Astrocyte (in vitro differentiated cells and primary cell): ENCODE results near the gene HAPLN1. TPM values are rescaled to one million over a fixed set of nuclear protein-coding genes. Genes with fewer than 3 reads are reported as not detected.

Source experiments
- DNase-seq: peaks from one replicate; pipeline ENCODE4 v3.0.0-alpha.2; 2010; ENCODE audit warnings: low read depth
- FAIRE-seq: peaks from 2 replicates; lab custom pipeline; 2011; peaks lifted over from hg19 to GRCh38; lab: Jason Lieb, UNC
- H2AFZ ChIP-seq: 2 replicates; pipeline ENCODE4 v1.6.0; 2012; ENCODE audit warnings: low read depth, low read length, inconsistent platforms
- H3K27ac ChIP-seq: 2 replicates; pipeline ENCODE4 v1.5.1; 2011; ENCODE audit warnings: low read depth, low read length, inconsistent platforms
- H3K27me3 ChIP-seq: 2 replicates; pipeline ENCODE4 v1.6.0; 2011; ENCODE audit warnings: low read length, inconsistent platforms; ENCODE audit not compliant: insufficient read depth
- H3K36me3 ChIP-seq: 2 replicates; pipeline ENCODE4 v1.5.1; 2011; ENCODE audit warnings: low read length, inconsistent platforms; ENCODE audit not compliant: insufficient read depth
- H3K4me1 ChIP-seq: 2 replicates; pipeline ENCODE4 v1.5.1; 2011; ENCODE audit warnings: low read length, inconsistent platforms; ENCODE audit not compliant: insufficient read depth
- H3K4me2 ChIP-seq: 2 replicates; pipeline ENCODE4 v1.6.0; 2012; ENCODE audit warnings: low read length, inconsistent platforms
- H3K4me3 ChIP-seq: 2 replicates; pipeline ENCODE4 v1.5.1; 2011; ENCODE audit warnings: low read depth, mild to moderate bottlenecking, low read length, inconsistent platforms; ENCODE audit not compliant: insufficient read depth
- H3K79me2 ChIP-seq: 2 replicates; pipeline ENCODE4 v1.6.0; 2012; ENCODE audit warnings: mild to moderate bottlenecking, low read length, inconsistent platforms; ENCODE audit not compliant: insufficient read depth
- H3K9ac ChIP-seq: 2 replicates; pipeline ENCODE4 v1.6.0; 2012; ENCODE audit warnings: mild to moderate bottlenecking, low read length, inconsistent platforms
- H3K9me3 ChIP-seq: 2 replicates; pipeline ENCODE4 v1.5.1; 2012; ENCODE audit warnings: low read depth, mild to moderate bottlenecking, low read length, inconsistent platforms; ENCODE audit not compliant: insufficient read depth
- H4K20me1 ChIP-seq: 2 replicates; pipeline ENCODE4 v1.6.0; 2012; ENCODE audit warnings: low read length, inconsistent platforms; ENCODE audit not compliant: insufficient read depth
- H3K27ac Mint-ChIP-seq: one replicate; pipeline ENCODE4 v1.8.0; 2021; ENCODE audit warnings: mild to moderate bottlenecking, mixed read lengths; ENCODE audit not compliant: unreplicated experiment
- H3K27me3 Mint-ChIP-seq: one replicate; pipeline ENCODE4 v1.8.0; 2021; ENCODE audit warnings: low read depth, mixed read lengths; ENCODE audit not compliant: unreplicated experiment
- H3K36me3 Mint-ChIP-seq: one replicate; pipeline ENCODE4 v1.8.0; 2021; ENCODE audit warnings: low read depth, mixed read lengths; ENCODE audit not compliant: unreplicated experiment
- H3K4me1 Mint-ChIP-seq: one replicate; pipeline ENCODE4 v1.8.0; 2021; ENCODE audit warnings: low read depth, mixed read lengths; ENCODE audit not compliant: unreplicated experiment
- H3K4me3 Mint-ChIP-seq: one replicate; pipeline ENCODE4 v1.8.0; 2021; ENCODE audit warnings: mild to moderate bottlenecking, moderate library complexity, mixed read lengths; ENCODE audit not compliant: unreplicated experiment
- H3K9me3 Mint-ChIP-seq: one replicate; pipeline ENCODE4 v1.8.0; 2021; ENCODE audit warnings: mild to moderate bottlenecking, mixed read lengths; ENCODE audit not compliant: unreplicated experiment
- EZH2 ChIP-seq: IDR thresholded peaks from 2 replicates; pipeline ENCODE4 v1.6.1; 2012; ENCODE audit warnings: mild to moderate bottlenecking, low read length, inconsistent platforms; ENCODE audit not compliant: insufficient read depth
- total RNA-seq: library from RNA; stranded (reverse); gene quantifications from 2 replicates; pipeline ENCODE4 v1.2.1, GENCODE V29; 2021
- TF ChIP-seq, protein P1 (sequence below): IDR thresholded peaks from 2 replicates; pipeline ENCODE4 v1.5.1; 2011; ENCODE audit warnings: low read depth, mild to moderate bottlenecking, inconsistent platforms, low read length, moderate library complexity; ENCODE audit not compliant: insufficient read depth

The HAPLN1 gene
- total RNA-seq, 1 donor from 2014 or later: 71.9 TPM

DNA sequence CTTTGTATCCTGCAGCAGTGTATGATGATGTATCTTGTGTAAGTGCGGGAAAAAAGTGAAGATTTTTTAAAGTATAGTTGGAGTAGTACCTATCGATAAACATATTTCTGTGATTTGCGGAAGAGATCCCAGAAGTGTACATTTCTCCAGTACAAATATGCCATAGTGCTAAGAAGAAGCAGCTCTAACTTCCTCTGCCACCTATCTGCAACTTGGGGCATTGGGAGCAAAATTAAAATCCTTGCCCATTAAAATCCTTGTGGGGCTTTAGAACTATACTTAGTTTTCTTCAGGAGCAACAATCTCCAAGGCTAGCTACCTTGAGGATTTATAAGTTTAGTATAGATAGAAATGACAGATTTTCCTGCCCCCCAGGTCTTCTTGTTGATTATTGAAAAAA is 125.4 kb downstream of the HAPLN1 start:
- Histone ChIP-seq H3K4me1 (no peaks in the 10 kb centered on the region), H3K4me2 (no peak overlapping the region), H3K27ac (no peak overlapping the region), H4K20me1 (no peaks in the 10 kb centered on the region), H3K27me3 (no peaks in the 10 kb centered on the region), H3K4me3 (no peak overlapping the region), H3K9me3 (no peaks in the 10 kb centered on the region), H3K9ac (no peak overlapping the region), H3K79me2 (no peaks in the 10 kb centered on the region), H3K36me3 (no peaks in the 10 kb centered on the region), H2AFZ (no peak overlapping the region)
- TF ChIP-seq, protein P1, sequence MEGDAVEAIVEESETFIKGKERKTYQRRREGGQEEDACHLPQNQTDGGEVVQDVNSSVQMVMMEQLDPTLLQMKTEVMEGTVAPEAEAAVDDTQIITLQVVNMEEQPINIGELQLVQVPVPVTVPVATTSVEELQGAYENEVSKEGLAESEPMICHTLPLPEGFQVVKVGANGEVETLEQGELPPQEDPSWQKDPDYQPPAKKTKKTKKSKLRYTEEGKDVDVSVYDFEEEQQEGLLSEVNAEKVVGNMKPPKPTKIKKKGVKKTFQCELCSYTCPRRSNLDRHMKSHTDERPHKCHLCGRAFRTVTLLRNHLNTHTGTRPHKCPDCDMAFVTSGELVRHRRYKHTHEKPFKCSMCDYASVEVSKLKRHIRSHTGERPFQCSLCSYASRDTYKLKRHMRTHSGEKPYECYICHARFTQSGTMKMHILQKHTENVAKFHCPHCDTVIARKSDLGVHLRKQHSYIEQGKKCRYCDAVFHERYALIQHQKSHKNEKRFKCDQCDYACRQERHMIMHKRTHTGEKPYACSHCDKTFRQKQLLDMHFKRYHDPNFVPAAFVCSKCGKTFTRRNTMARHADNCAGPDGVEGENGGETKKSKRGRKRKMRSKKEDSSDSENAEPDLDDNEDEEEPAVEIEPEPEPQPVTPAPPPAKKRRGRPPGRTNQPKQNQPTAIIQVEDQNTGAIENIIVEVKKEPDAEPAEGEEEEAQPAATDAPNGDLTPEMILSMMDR: peak; percentile 20
- TF ChIP-seq EZH2: no peak
- FAIRE-seq (no peak), DNase-seq (no peak)
- no peak overlapping the region for H3K27ac Mint-ChIP-seq
- no peaks in the 10 kb centered on the region for H3K9me3 Mint-ChIP-seq
- no peaks in the 10 kb centered on the region for H3K27me3 Mint-ChIP-seq
- no peaks in the 10 kb centered on the region for H3K4me1 Mint-ChIP-seq
- no peak overlapping the region for H3K4me3 Mint-ChIP-seq
- no peaks in the 10 kb centered on the region for H3K36me3 Mint-ChIP-seq

DNA sequence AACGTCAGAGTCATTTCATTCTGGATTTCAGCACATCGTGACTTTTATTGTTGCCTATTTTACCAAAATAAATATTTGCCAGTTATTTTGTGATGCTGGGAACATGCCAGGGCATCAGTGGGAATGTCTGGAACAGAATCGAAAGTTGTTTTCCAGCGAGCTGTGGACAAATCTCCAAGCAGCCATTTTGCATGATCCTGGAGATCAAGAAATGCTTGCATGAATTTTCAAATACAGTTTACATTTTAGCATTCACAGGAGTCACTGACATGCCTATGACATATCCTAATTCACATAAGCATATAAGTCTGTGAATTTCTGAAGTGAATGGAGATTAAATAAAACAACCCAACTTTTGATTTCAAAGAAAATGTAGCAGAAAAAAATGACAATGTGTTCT is 129.7 kb downstream of the HAPLN1 start:
- Histone ChIP-seq H3K36me3 (no peaks in the 10 kb centered on the region), H3K4me3 (no peak overlapping the region), H4K20me1 (no peaks in the 10 kb centered on the region), H3K79me2 (no peaks in the 10 kb centered on the region), H2AFZ (no peak overlapping the region), H3K4me2 (no peak overlapping the region), H3K9me3 (no peaks in the 10 kb centered on the region), H3K27ac (no peak overlapping the region), H3K27me3 (no peaks in the 10 kb centered on the region), H3K4me1 (peaks cover 3% of the 10 kb centered on the region), H3K9ac (no peak overlapping the region)
- TF ChIP-seq EZH2: no peak
- TF ChIP-seq, protein P1: no peak
- no peak overlapping the region for H3K4me3 Mint-ChIP-seq
- no peak for FAIRE-seq
- no peaks in the 10 kb centered on the region for H3K27me3 Mint-ChIP-seq
- H3K9me3 Mint-ChIP-seq: peaks cover 3% of the 10 kb centered on the region
- H3K27ac Mint-ChIP-seq: no peak overlapping the region
- H3K36me3 Mint-ChIP-seq: no peaks in the 10 kb centered on the region
- H3K4me1 Mint-ChIP-seq: no peaks in the 10 kb centered on the region
- no peak for DNase-seq

DNA sequence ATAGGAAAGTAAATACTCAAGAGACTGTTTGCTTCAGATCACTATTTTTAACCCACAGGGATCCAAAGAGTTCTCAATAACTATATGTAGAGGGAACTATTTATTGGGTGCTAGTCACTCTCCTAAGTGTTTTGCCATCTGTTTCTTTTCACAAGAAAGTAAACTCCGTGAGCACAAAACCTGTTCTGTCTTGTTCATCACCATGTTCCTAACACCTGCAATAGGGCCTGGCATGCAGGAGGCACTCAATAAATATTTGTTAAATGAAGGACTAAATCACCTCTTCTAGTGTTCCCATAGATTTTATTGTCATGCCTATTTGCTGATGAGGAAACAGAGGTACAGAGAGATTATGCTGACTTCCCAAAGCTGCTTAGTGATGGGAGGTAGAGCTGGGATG is 130.9 kb downstream of the HAPLN1 start:
- H4K20me1 ChIP-seq: no peaks in the 10 kb centered on the region
- H3K27me3 ChIP-seq: no peaks in the 10 kb centered on the region
- Mint-ChIP-seq H3K9me3 (peaks cover 3% of the 10 kb centered on the region), H3K4me3 (no peak overlapping the region), H3K36me3 (no peaks in the 10 kb centered on the region), H3K27me3 (no peaks in the 10 kb centered on the region), H3K4me1 (no peaks in the 10 kb centered on the region), H3K27ac (no peak overlapping the region)
- no peak overlapping the region for H3K4me3 ChIP-seq
- TF ChIP-seq, protein P1: no peak
- no peak for TF ChIP-seq EZH2
- H3K36me3 ChIP-seq: no peaks in the 10 kb centered on the region
- H2AFZ ChIP-seq: no peak overlapping the region
- H3K4me2 ChIP-seq: no peak overlapping the region
- peaks cover 3% of the 10 kb centered on the region for H3K4me1 ChIP-seq
- DNase-seq (no peak), FAIRE-seq (no peak)
- H3K79me2 ChIP-seq: no peaks in the 10 kb centered on the region
- no peak overlapping the region for H3K27ac ChIP-seq
- no peaks in the 10 kb centered on the region for H3K9me3 ChIP-seq
- no peak overlapping the region for H3K9ac ChIP-seq

Other genes with a start within 250 kb of the HAPLN1 start
- 431 and 542 TPM in 2 replicates for gene VCAN, start 249.1 kb downstream of the HAPLN1 start, total RNA-seq